PFSK-1 (cell line): ENCODE data around the gene TENM3.

ENCODE experiments used
- POLR2AphosphoS5 ChIP-seq: IDR thresholded peaks from 2 replicates; pipeline ENCODE4 v1.6.1; 2012; ENCODE audit warnings: low read depth, mild to moderate bottlenecking, control low read depth, low read length, moderate library complexity
- TF ChIP-seq, protein P1 (sequence below), 2 experiments: IDR thresholded peaks; 2 replicates each; pipeline versions ENCODE4 v1.6.1 to v1.8.0; 2011 to 2012; ENCODE audit warnings: low read depth in 2 of 2, low read length in 2 of 2, control low read depth in 1 of 2, inconsistent platforms in 1 of 2, mild to moderate bottlenecking in 1 of 2, moderate library complexity in 1 of 2; ENCODE audit not compliant: insufficient read depth in 1 of 2

GRCh38 chr4:182231080-182231479 lies 12.1 kb upstream of the TENM3 start:
- TF ChIP-seq, protein P1, sequence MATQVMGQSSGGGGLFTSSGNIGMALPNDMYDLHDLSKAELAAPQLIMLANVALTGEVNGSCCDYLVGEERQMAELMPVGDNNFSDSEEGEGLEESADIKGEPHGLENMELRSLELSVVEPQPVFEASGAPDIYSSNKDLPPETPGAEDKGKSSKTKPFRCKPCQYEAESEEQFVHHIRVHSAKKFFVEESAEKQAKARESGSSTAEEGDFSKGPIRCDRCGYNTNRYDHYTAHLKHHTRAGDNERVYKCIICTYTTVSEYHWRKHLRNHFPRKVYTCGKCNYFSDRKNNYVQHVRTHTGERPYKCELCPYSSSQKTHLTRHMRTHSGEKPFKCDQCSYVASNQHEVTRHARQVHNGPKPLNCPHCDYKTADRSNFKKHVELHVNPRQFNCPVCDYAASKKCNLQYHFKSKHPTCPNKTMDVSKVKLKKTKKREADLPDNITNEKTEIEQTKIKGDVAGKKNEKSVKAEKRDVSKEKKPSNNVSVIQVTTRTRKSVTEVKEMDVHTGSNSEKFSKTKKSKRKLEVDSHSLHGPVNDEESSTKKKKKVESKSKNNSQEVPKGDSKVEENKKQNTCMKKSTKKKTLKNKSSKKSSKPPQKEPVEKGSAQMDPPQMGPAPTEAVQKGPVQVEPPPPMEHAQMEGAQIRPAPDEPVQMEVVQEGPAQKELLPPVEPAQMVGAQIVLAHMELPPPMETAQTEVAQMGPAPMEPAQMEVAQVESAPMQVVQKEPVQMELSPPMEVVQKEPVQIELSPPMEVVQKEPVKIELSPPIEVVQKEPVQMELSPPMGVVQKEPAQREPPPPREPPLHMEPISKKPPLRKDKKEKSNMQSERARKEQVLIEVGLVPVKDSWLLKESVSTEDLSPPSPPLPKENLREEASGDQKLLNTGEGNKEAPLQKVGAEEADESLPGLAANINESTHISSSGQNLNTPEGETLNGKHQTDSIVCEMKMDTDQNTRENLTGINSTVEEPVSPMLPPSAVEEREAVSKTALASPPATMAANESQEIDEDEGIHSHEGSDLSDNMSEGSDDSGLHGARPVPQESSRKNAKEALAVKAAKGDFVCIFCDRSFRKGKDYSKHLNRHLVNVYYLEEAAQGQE (IDR thresholded peaks at IDR 0.05; ENCODE audit: insufficient read depth in 1 of 2, low read depth in 2 of 2, low read length in 2 of 2) = no peak
- no peak for TF ChIP-seq POLR2AphosphoS5
